Esophagus muscularis mucosa (tissue), 4 donors: Measurements from ENCODE around the gene PLIN5.

Source experiments
- EP300 ChIP-seq: sonication (generic); formaldehyde crosslinking; IDR thresholded peaks from one replicate; pipeline ENCODE4 v1.6.1; 2017; ENCODE audit warnings: antibody characterized with exemption
- POLR2A ChIP-seq: fragments of 450-650 bp; IDR thresholded peaks from one replicate; pipeline ENCODE4 v1.6.1; 2017; ENCODE audit warnings: antibody characterized with exemption, moderate library complexity, mild to moderate bottlenecking, low read depth
- POLR2AphosphoS5 ChIP-seq, 2 donors: sonication (generic); formaldehyde crosslinking; IDR thresholded peaks; one replicate each; pipeline ENCODE4 v1.6.1; 2017; ENCODE audit warnings: antibody characterized with exemption in 2 of 2
- TF ChIP-seq, protein P1 (sequence below), 3 experiments: fragments of 200-600 bp in 2 of 3; fragments of 450-650 bp in 1 of 3; sonication (generic) in 2 of 3; IDR thresholded peaks; one replicate each; pipeline ENCODE4 v1.5.1; 2017 to 2019; ENCODE audit warnings: antibody characterized with exemption in 3 of 3, mild to moderate bottlenecking in 2 of 3, moderate library complexity in 1 of 3

DNA sequence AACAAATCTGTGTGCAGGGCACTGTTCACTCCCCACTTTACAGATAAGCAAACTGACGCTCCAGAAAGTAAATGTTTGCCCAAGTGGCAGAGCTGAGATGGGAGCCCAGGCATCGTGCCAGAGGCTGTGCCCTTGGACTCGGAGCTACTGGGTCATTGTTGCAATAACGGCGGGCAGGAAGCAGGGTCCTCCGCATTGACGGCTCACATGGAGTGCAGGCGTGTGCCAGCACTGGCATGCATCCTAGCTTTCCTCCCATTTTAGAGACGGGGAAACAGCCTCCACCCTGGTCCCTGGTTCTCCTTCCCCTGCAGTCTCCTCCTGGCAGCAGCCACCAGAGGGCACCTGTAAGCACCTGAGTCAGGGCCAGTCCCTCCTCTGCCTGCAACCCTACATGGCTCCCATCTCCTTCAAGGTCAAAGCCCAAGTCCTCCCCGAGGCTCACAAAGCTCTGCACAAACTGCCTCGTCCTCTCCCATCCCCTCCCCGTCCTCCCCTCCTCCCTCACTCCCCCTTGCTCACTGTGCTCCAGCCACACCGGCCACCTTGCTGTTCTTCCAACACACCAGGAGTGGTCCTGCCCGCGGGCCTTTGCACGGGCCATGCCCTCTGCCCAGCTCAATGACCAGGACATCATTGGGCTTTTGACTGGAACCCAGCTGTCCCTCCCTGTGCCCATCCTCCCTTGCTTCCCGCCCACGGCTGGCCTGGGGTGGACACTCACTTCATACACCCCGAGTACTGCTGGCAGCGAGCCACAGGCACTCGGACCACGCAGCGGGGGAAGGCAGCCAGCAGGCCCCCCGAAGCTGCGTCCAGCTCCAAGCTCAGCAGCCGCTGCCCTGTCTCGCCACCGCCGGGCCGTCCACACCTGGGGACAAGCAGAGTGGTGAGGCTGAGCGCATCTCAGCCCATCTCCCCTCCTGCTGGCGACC lies 12.5 kb upstream of the PLIN5 start:
- TF ChIP-seq, protein P1, sequence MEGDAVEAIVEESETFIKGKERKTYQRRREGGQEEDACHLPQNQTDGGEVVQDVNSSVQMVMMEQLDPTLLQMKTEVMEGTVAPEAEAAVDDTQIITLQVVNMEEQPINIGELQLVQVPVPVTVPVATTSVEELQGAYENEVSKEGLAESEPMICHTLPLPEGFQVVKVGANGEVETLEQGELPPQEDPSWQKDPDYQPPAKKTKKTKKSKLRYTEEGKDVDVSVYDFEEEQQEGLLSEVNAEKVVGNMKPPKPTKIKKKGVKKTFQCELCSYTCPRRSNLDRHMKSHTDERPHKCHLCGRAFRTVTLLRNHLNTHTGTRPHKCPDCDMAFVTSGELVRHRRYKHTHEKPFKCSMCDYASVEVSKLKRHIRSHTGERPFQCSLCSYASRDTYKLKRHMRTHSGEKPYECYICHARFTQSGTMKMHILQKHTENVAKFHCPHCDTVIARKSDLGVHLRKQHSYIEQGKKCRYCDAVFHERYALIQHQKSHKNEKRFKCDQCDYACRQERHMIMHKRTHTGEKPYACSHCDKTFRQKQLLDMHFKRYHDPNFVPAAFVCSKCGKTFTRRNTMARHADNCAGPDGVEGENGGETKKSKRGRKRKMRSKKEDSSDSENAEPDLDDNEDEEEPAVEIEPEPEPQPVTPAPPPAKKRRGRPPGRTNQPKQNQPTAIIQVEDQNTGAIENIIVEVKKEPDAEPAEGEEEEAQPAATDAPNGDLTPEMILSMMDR (IDR thresholded peaks at IDR 0.05): peak in 1 of 3 experiments; percentile 19
- no peak for TF ChIP-seq POLR2AphosphoS5 (IDR thresholded peaks at IDR 0.05)
- TF ChIP-seq EP300: no peak
- TF ChIP-seq POLR2A: no peak
